ENCODE measurements around the gene IFNA2.

GRCh38 chr9:21381448-21382339 lies 3.5 kb downstream of the IFNA2 start:
- TF ChIP-seq CTCF (conservative IDR thresholded peaks at IDR 0.05) = no peak
- TF ChIP-seq EZH2 (IDR thresholded peaks at IDR 0.05; ENCODE audit: low read depth) = no peak
